GM23248 (cell line): ENCODE data around the gene GLOD4. TPM values are rescaled to one million over a fixed set of nuclear protein-coding genes. Genes with fewer than 3 reads are reported as not detected.
A peak's percentile ranks its signal among the peaks of the same experiment; 100 is the strongest.

Source experiments
- DNase-seq: peaks from one replicate; pipeline ENCODE4 v3.0.0-alpha.2; 2015
- H2AFZ ChIP-seq: fragments of 200-600 bp; sonication (generic); 2 replicates; pipeline ENCODE4 v1.6.1; 2016; ENCODE audit warnings: antibody characterized with exemption
- H3F3A ChIP-seq: fragments of 200-600 bp; sonication (generic); 2 replicates; pipeline ENCODE4 v1.6.1; 2016; ENCODE audit warnings: mild to moderate bottlenecking, antibody characterized with exemption, mixed run types; ENCODE audit not compliant: insufficient read depth
- H3K27ac ChIP-seq: fragments of 200-600 bp; sonication (generic); 2 replicates; pipeline ENCODE4 v1.5.1; 2016; ENCODE audit warnings: mild to moderate bottlenecking
- H3K27me3 ChIP-seq: fragments of 200-600 bp; sonication (generic); replicated peaks from 2 replicates; pipeline ENCODE4 v1.6.1; 2016; ENCODE audit warnings: mild to moderate bottlenecking; ENCODE audit not compliant: insufficient read depth
- H3K36me3 ChIP-seq: fragments of 200-600 bp; sonication (generic); 2 replicates; pipeline ENCODE4 v1.6.1; 2016; ENCODE audit warnings: low read depth, mild to moderate bottlenecking
- H3K4me1 ChIP-seq: fragments of 200-600 bp; sonication (generic); 2 replicates; pipeline ENCODE4 v1.6.1; 2016; ENCODE audit warnings: mild to moderate bottlenecking; ENCODE audit not compliant: insufficient read depth
- H3K4me2 ChIP-seq: fragments of 200-600 bp; sonication (generic); one replicate; pipeline ENCODE4 v1.6.1; 2016; ENCODE audit warnings: mild to moderate bottlenecking; ENCODE audit not compliant: unreplicated experiment
- H3K4me3 ChIP-seq: fragments of 200-600 bp; sonication (generic); 2 replicates; pipeline ENCODE4 v1.5.1; 2016; ENCODE audit warnings: mild to moderate bottlenecking
- H3K79me2 ChIP-seq: fragments of 200-600 bp; sonication (generic); 2 replicates; pipeline ENCODE4 v1.6.1; 2016; ENCODE audit warnings: mild to moderate bottlenecking; ENCODE audit not compliant: insufficient read depth
- H3K9ac ChIP-seq: fragments of 200-600 bp; sonication (generic); 2 replicates; pipeline ENCODE4 v1.6.1; 2016; ENCODE audit warnings: mild to moderate bottlenecking
- H3K9me2 ChIP-seq: fragments of 200-600 bp; sonication (generic); 2 replicates; pipeline ENCODE4 v1.6.1; 2016; ENCODE audit warnings: mixed run types, mild to moderate bottlenecking, moderate library complexity; ENCODE audit not compliant: insufficient read depth
- H3K9me3 ChIP-seq: fragments of 200-600 bp; sonication (generic); one replicate; pipeline ENCODE4 v1.6.1; 2017; ENCODE audit warnings: low read depth
- H4K20me1 ChIP-seq: fragments of 200-600 bp; sonication (generic); 2 replicates; pipeline ENCODE4 v1.6.0; 2016; ENCODE audit not compliant: insufficient read depth
- EZH2 ChIP-seq: fragments of 200-600 bp; sonication (generic); IDR thresholded peaks from 2 replicates; pipeline ENCODE4 v1.6.1; 2018; ENCODE audit warnings: antibody characterized with exemption, mild to moderate bottlenecking; ENCODE audit not compliant: insufficient read depth, poor library complexity, severe bottlenecking
- EZH2phosphoT487 ChIP-seq: fragments of 200-600 bp; sonication (generic); IDR thresholded peaks from 2 replicates; pipeline ENCODE4 v1.6.1; 2018; ENCODE audit warnings: antibody characterized with exemption, moderate library complexity, mild to moderate bottlenecking, low read depth; ENCODE audit not compliant: insufficient read depth
- WGBS, 2 experiments: methylation state at CpG; one replicate each; pipeline ENCODE4 v1.1.6; 2015 to 2017; ENCODE audit warnings: low lambda C conversion rate in 2 of 2, low coverage in 1 of 2; ENCODE audit errors: missing lambda C conversion rate in 2 of 2; 5-methylcytosine and 5-hydroxymethylcytosine counted together
- in situ Hi-C: fragments of 300-500 bp; cut with MboI; formaldehyde crosslinking; loops from 2 replicates; pipeline ENCODE4 v1.15.0; 2020
- polyA plus RNA-seq: library from polyadenylated mRNA; unstranded; fragments of >200 nt; fragmentation: Nextera tagmentation; extraction: Ambion mirVana; gene quantifications from 2 replicates; pipeline ENCODE4 v1.2.1, GENCODE V29; 2016
- total RNA-seq: library from RNA; depleted of rRNA; stranded (reverse); fragments of >200 nt; shearing (Covaris generic); gene quantifications from 2 replicates; pipeline ENCODE4 v1.2.3, GENCODE V29; 2014

The GLOD4 gene
- total and polyA plus RNA-seq, 2 experiments from 2014 or later: 67.7 to 76.3 TPM

DNA sequence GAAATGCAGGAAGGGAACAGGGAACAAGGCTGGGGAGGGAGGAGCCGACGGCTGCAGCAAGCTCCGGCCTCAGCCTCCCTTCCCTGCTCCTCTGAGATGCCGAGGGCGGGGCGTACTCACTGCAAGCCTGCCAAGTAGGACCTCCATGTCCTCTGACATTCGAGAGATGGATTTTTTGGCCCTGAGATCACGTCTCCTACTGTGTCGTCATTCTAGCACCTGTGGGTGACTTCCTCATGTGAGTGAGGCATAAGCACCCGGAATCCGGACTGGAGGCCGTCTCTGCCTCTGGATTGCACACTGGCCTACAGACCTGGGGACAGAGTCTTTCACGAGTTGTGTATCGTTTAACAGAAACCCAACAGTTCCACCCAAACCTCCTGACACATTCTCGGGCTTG is 14.5 kb upstream of the GLOD4 start:
- Histone ChIP-seq H3K9me2 (no peaks in the 10 kb centered on the region), H4K20me1 (no peaks in the 10 kb centered on the region), H3K27me3 (no peaks in the 10 kb centered on the region), H3K4me3 (no peak overlapping the region), H3K9me3 (no peaks in the 10 kb centered on the region), H3F3A (no peaks in the 10 kb centered on the region), H3K4me1 (no peaks in the 10 kb centered on the region), H3K4me2 (no peak overlapping the region), H3K79me2 (no peaks in the 10 kb centered on the region), H2AFZ (no peak overlapping the region), H3K9ac (no peak overlapping the region), H3K36me3 (peaks cover 5% of the 10 kb centered on the region; the same call in 1 of the 2 replicates), H3K27ac (no peak overlapping the region)
- 88 to 89% methylated on average over 15 of the region's 15 CpGs for WGBS, 2 experiments
- no peak for TF ChIP-seq EZH2
- TF ChIP-seq EZH2phosphoT487: no peak
- in situ Hi-C loops: no loop called here
- no peak for DNase-seq

GRCh38 chr17:795721-796120 is 13.6 kb upstream of the GLOD4 start:
- in situ Hi-C loops: no loop called here
- no peak for DNase-seq

GRCh38 chr17:795276-795675 is 13.2 kb upstream of the GLOD4 start:
- Histone ChIP-seq H3K36me3 (peaks cover 5% of the 10 kb centered on the region; the same call in 1 of the 2 replicates), H3K79me2 (no peaks in the 10 kb centered on the region), H3K27me3 (no peaks in the 10 kb centered on the region), H3F3A (no peaks in the 10 kb centered on the region), H3K9ac (peak overlapping the region; percentile 48), H4K20me1 (no peaks in the 10 kb centered on the region), H3K4me1 (no peaks in the 10 kb centered on the region), H3K9me2 (no peaks in the 10 kb centered on the region), H3K27ac (no peak overlapping the region), H3K4me2 (peak overlapping the region; percentile 59), H3K4me3 (peak overlapping the region; percentile 49), H3K9me3 (no peaks in the 10 kb centered on the region), H2AFZ (peak overlapping the region; percentile 57)
- 64 to 71% methylated on average over 13 to 14 of the region's 14 CpGs for WGBS, 2 experiments
- no peak for DNase-seq
- in situ Hi-C loops: no loop called here
- TF ChIP-seq EZH2: no peak
- no peak for TF ChIP-seq EZH2phosphoT487

More at GRCh38 chr17:795721-796120, 13.6 kb upstream of the GLOD4 start:
- no peak overlapping the region for H3K4me3 ChIP-seq
- H3K4me1 ChIP-seq: no peaks in the 10 kb centered on the region
- H3K9me3 ChIP-seq: no peaks in the 10 kb centered on the region
- H3F3A ChIP-seq: no peaks in the 10 kb centered on the region
- no peak overlapping the region for H2AFZ ChIP-seq
- H3K27ac ChIP-seq: no peak overlapping the region
- no peaks in the 10 kb centered on the region for H4K20me1 ChIP-seq
- no peak overlapping the region for H3K4me2 ChIP-seq
- no peaks in the 10 kb centered on the region for H3K79me2 ChIP-seq
- H3K9ac ChIP-seq: 0 out of 2 replicates have a peak overlapping the region, but pooled peaks have one; percentile 48
- peaks cover 5% of the 10 kb centered on the region; the same call in 1 of the 2 replicates for H3K36me3 ChIP-seq
- 83 to 84% methylated on average over 8 to 9 of the region's 9 CpGs for WGBS, 2 experiments
- no peaks in the 10 kb centered on the region for H3K9me2 ChIP-seq
- TF ChIP-seq EZH2 (no peak), EZH2phosphoT487 (no peak)
- no peaks in the 10 kb centered on the region for H3K27me3 ChIP-seq

- H3K4me3 ChIP-seq: peak overlapping the region; percentile 49
- peak overlapping the region; percentile 57 for H2AFZ ChIP-seq
- peak overlapping the region; percentile 48 for H3K9ac ChIP-seq
Observed at GRCh38 chr17:794876-795275, 12.8 kb upstream of the GLOD4 start.

More at GRCh38 chr17:794876-795275, 12.8 kb upstream of the GLOD4 start:
- H3K9me2 ChIP-seq: no peaks in the 10 kb centered on the region
- no peaks in the 10 kb centered on the region for H3K9me3 ChIP-seq
- peaks cover 5% of the 10 kb centered on the region; the same call in 1 of the 2 replicates for H3K36me3 ChIP-seq
- H3K79me2 ChIP-seq: no peaks in the 10 kb centered on the region
- no peaks in the 10 kb centered on the region for H3F3A ChIP-seq
- WGBS, 2 experiments: 5 to 6% methylated on average over 18 of the region's 18 CpGs
- H3K4me2 ChIP-seq: peak overlapping the region; percentile 59
- H3K27ac ChIP-seq: no peak overlapping the region
- TF ChIP-seq EZH2phosphoT487 (no peak), EZH2 (no peak)
- H4K20me1 ChIP-seq: no peaks in the 10 kb centered on the region
- peak; percentile 92 for DNase-seq
- H3K27me3 ChIP-seq: no peaks in the 10 kb centered on the region
- in situ Hi-C loops: no loop called here
- H3K4me1 ChIP-seq: no peaks in the 10 kb centered on the region
